GM23338 (cell line): ENCODE measurements around the gene CCDC183. TPM values are rescaled to one million over a fixed set of nuclear protein-coding genes. Genes with fewer than 3 reads are reported as not detected.

Experiments
- ATAC-seq: fragments of 200-7000 bp; cut with Tn5 transposase; 3 replicates; pipeline ENCODE4 v1.9.1; 2020
- DNase-seq: peaks from one replicate; pipeline ENCODE4 v3.0.0-alpha.2; 2015; ENCODE audit warnings: low spot score
- H2AFZ ChIP-seq: fragments of 200-600 bp; sonication (generic); 2 replicates; pipeline ENCODE4 v1.8.0; 2016; ENCODE audit warnings: antibody characterized with exemption, mild to moderate bottlenecking, moderate library complexity
- H3F3A ChIP-seq: fragments of 200-600 bp; sonication (generic); replicated peaks from 2 replicates; pipeline ENCODE4 v1.8.0; 2017; ENCODE audit warnings: antibody characterized with exemption, mixed run types, low read depth
- H3K27ac ChIP-seq: fragments of 200-600 bp; sonication (generic); 2 replicates; pipeline ENCODE4 v1.6.1; 2016; ENCODE audit warnings: low read depth
- H3K27me3 ChIP-seq: fragments of 200-600 bp; sonication (generic); 2 replicates; pipeline ENCODE4 v1.8.0; 2016; ENCODE audit warnings: mild to moderate bottlenecking, mixed run types, moderate library complexity; ENCODE audit not compliant: insufficient read depth
- H3K36me3 ChIP-seq: fragments of 200-600 bp; sonication (generic); 2 replicates; pipeline ENCODE4 v1.8.0; 2016; ENCODE audit warnings: mild to moderate bottlenecking; ENCODE audit not compliant: insufficient read depth
- H3K4me1 ChIP-seq: fragments of 200-600 bp; sonication (generic); 2 replicates; pipeline ENCODE4 v1.8.0; 2016; ENCODE audit warnings: mild to moderate bottlenecking, moderate library complexity; ENCODE audit not compliant: insufficient read depth
- H3K4me2 ChIP-seq: fragments of 200-600 bp; sonication (generic); 2 replicates; pipeline ENCODE4 v1.7.1; 2017; ENCODE audit warnings: mixed run types
- H3K4me3 ChIP-seq: fragments of 200-600 bp; sonication (generic); 2 replicates; pipeline ENCODE4 v1.6.1; 2016; ENCODE audit warnings: mixed run types
- H3K79me2 ChIP-seq: fragments of 200-600 bp; sonication (generic); replicated peaks from 2 replicates; pipeline ENCODE4 v1.8.0; 2017; ENCODE audit warnings: mild to moderate bottlenecking; ENCODE audit not compliant: insufficient read depth
- H3K9me2 ChIP-seq: fragments of 200-600 bp; sonication (generic); 2 replicates; pipeline ENCODE4 v1.8.0; 2017; ENCODE audit not compliant: insufficient read depth
- H4K20me1 ChIP-seq: fragments of 200-600 bp; sonication (generic); replicated peaks from 2 replicates; pipeline ENCODE4 v1.8.0; 2017; ENCODE audit warnings: mild to moderate bottlenecking; ENCODE audit not compliant: insufficient read depth
- H3K27ac Mint-ChIP-seq: 2 replicates; pipeline ENCODE4 v1.8.0; 2020; ENCODE audit warnings: inconsistent platforms, mild to moderate bottlenecking, moderate library complexity, mixed read lengths
- H3K27me3 Mint-ChIP-seq: 3 replicates; pipeline ENCODE4 v1.8.0; 2022; ENCODE audit warnings: low read depth, mild to moderate bottlenecking, moderate library complexity, mixed read lengths, inconsistent platforms; ENCODE audit not compliant: insufficient read depth, poor library complexity
- H3K36me3 Mint-ChIP-seq: 3 replicates; pipeline ENCODE4 v1.8.0; 2021; ENCODE audit warnings: low read depth, mild to moderate bottlenecking, inconsistent platforms, moderate library complexity, mixed read lengths
- H3K4me1 Mint-ChIP-seq: 3 replicates; pipeline ENCODE4 v1.8.0; 2020; ENCODE audit warnings: mild to moderate bottlenecking, inconsistent platforms, mixed read lengths
- H3K4me3 Mint-ChIP-seq: 3 replicates; pipeline ENCODE4 v1.8.0; 2021; ENCODE audit warnings: moderate library complexity, mild to moderate bottlenecking, inconsistent platforms, mixed read lengths
- H3K9me3 Mint-ChIP-seq: 3 replicates; pipeline ENCODE4 v1.8.0; 2020; ENCODE audit warnings: moderate library complexity, mild to moderate bottlenecking, inconsistent platforms, mixed read lengths
- EZH2 ChIP-seq: fragments of 200-600 bp; sonication (generic); IDR thresholded peaks from one replicate; pipeline ENCODE4 v1.8.0; 2017; ENCODE audit warnings: antibody characterized with exemption, mild to moderate bottlenecking, low read depth; ENCODE audit not compliant: unreplicated experiment
- EZH2phosphoT487 ChIP-seq: fragments of 200-600 bp; sonication (generic); IDR thresholded peaks from one replicate; pipeline ENCODE4 v1.8.1; 2018; ENCODE audit warnings: antibody characterized with exemption; ENCODE audit not compliant: unreplicated experiment
- NANOG ChIP-seq: IDR thresholded peaks from 2 replicates; pipeline ENCODE4 v1.6.1; 2016; ENCODE audit warnings: antibody characterized with exemption, borderline replicate concordance
- POLR2AphosphoS5 ChIP-seq: IDR thresholded peaks from 2 replicates; pipeline ENCODE4 v1.6.1; 2016; ENCODE audit warnings: antibody characterized with exemption, low read depth
- STAT1 ChIP-seq: IDR thresholded peaks from one replicate; pipeline ENCODE4 v1.6.1; 2016; ENCODE audit warnings: antibody characterized with exemption; ENCODE audit not compliant: unreplicated experiment
- ZNF114 ChIP-seq: fragments of 250-450 bp; sonication (Bioruptor Pico); IDR thresholded peaks from 2 replicates; pipeline ENCODE4 v1.5.0; 2020; ENCODE audit warnings: mild to moderate bottlenecking, moderate library complexity
- ZNF331 ChIP-seq: fragments of 250-450 bp; sonication (Bioruptor Pico); IDR thresholded peaks from 2 replicates; pipeline ENCODE4 v1.5.0; 2020; ENCODE audit warnings: low read depth, mild to moderate bottlenecking, moderate library complexity
- polyA plus RNA-seq: library from polyadenylated mRNA; unstranded; fragments of >200 nt; fragmentation: Nextera tagmentation; extraction: Ambion mirVana; gene quantifications from 2 replicates; pipeline ENCODE4 v1.2.1, GENCODE V29; 2016
- total RNA-seq: library from RNA; depleted of rRNA; stranded (reverse); fragments of >200 nt; shearing (Covaris generic); gene quantifications from 2 replicates; pipeline ENCODE4 v1.2.3, GENCODE V29; 2014
- TF ChIP-seq, protein P1 (sequence below), 2 experiments: fragments of 200-600 bp in 1 of 2; sonication (generic) in 1 of 2; conservative IDR thresholded peaks; 2 replicates each; pipeline versions ENCODE4 v1.5.1 to v1.6.1; 2016 to 2017; ENCODE audit warnings: antibody characterized with exemption in 2 of 2, low read depth in 2 of 2, mild to moderate bottlenecking in 2 of 2, moderate library complexity in 1 of 2
- TF ChIP-seq, protein P2 (sequence below): fragments of 250-450 bp; sonication (Bioruptor Pico); IDR thresholded peaks from 2 replicates; pipeline ENCODE4 v1.5.0; 2020; ENCODE audit warnings: mild to moderate bottlenecking, moderate library complexity

Gene CCDC183
- total and polyA plus RNA-seq, 2 experiments from 2014 or later: 1.1 to 1.2 TPM

DNA sequence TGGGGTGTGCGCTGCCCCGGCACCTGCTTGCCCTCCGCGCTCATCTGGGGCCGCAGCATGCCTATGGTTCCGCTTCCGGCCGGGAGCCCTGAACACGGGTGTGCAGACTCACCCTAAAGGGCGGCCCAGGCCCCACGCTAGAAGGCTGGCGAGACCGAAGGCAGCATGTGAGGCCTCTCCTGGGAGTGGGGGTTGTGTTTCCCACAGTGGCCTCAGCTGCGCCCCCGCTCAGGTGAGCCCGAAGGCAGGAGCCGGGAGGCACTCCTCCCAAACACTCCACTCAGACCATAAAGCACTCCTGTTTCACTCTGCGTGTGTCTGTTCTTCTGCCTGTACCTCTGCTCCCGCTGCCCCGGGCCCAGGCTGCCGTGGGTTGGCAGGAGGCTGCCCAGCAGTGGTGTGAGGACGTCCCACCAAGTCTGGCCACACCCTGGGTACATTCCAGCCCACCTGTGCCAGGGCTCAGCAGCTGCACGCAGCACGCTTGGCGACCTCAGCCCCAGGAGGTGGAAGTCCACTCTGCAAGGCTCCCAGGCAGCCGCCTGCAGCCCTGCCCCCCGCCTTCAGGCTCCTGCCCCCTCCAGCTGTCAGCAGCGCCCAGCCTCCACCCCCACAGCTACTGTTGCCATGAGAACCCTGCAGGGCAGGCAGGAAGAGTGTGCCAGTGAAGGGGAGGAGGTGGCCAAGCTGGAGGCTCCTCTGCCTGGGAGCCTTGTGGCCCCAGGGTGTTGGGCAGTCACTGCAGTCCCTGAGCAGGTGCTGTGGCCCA lies 44.9 kb downstream of the CCDC183 start:
- no peaks in the 10 kb centered on the region for H3K9me2 ChIP-seq
- peaks cover 15% of the 10 kb centered on the region; the same call in 1 of the 2 replicates for H3K4me1 ChIP-seq
- peaks cover 8% of the 10 kb centered on the region; the same call in 1 of the 2 replicates for H3K27me3 ChIP-seq
- Mint-ChIP-seq H3K36me3 (peaks cover 12% of the 10 kb centered on the region), H3K4me3 (peak overlapping the region; percentile 45; the same call in 2 of the 3 replicates), H3K27ac (peak overlapping the region; percentile 65; the same call in 1 of the 2 replicates), H3K9me3 (no peaks in the 10 kb centered on the region; the same call in 2 of the 3 replicates), H3K4me1 (peaks cover 26% of the 10 kb centered on the region), H3K27me3 (peaks cover 39% of the 10 kb centered on the region)
- H3K4me3 ChIP-seq: no peak overlapping the region
- no peaks in the 10 kb centered on the region for H3K79me2 ChIP-seq
- no peak overlapping the region; the same call in 1 of the 2 replicates for H3K27ac ChIP-seq
- TF ChIP-seq, protein P1, sequence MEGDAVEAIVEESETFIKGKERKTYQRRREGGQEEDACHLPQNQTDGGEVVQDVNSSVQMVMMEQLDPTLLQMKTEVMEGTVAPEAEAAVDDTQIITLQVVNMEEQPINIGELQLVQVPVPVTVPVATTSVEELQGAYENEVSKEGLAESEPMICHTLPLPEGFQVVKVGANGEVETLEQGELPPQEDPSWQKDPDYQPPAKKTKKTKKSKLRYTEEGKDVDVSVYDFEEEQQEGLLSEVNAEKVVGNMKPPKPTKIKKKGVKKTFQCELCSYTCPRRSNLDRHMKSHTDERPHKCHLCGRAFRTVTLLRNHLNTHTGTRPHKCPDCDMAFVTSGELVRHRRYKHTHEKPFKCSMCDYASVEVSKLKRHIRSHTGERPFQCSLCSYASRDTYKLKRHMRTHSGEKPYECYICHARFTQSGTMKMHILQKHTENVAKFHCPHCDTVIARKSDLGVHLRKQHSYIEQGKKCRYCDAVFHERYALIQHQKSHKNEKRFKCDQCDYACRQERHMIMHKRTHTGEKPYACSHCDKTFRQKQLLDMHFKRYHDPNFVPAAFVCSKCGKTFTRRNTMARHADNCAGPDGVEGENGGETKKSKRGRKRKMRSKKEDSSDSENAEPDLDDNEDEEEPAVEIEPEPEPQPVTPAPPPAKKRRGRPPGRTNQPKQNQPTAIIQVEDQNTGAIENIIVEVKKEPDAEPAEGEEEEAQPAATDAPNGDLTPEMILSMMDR (conservative IDR thresholded peaks at IDR 0.05; ENCODE audit: low read depth in 2 of 2): no peak
- TF ChIP-seq NANOG: no peak
- TF ChIP-seq EZH2: no peak
- no peak for TF ChIP-seq ZNF331 (CRISPR knock-in tag)
- TF ChIP-seq ZNF114 (CRISPR knock-in tag): no peak
- no peak for TF ChIP-seq STAT1
- TF ChIP-seq, protein P2, sequence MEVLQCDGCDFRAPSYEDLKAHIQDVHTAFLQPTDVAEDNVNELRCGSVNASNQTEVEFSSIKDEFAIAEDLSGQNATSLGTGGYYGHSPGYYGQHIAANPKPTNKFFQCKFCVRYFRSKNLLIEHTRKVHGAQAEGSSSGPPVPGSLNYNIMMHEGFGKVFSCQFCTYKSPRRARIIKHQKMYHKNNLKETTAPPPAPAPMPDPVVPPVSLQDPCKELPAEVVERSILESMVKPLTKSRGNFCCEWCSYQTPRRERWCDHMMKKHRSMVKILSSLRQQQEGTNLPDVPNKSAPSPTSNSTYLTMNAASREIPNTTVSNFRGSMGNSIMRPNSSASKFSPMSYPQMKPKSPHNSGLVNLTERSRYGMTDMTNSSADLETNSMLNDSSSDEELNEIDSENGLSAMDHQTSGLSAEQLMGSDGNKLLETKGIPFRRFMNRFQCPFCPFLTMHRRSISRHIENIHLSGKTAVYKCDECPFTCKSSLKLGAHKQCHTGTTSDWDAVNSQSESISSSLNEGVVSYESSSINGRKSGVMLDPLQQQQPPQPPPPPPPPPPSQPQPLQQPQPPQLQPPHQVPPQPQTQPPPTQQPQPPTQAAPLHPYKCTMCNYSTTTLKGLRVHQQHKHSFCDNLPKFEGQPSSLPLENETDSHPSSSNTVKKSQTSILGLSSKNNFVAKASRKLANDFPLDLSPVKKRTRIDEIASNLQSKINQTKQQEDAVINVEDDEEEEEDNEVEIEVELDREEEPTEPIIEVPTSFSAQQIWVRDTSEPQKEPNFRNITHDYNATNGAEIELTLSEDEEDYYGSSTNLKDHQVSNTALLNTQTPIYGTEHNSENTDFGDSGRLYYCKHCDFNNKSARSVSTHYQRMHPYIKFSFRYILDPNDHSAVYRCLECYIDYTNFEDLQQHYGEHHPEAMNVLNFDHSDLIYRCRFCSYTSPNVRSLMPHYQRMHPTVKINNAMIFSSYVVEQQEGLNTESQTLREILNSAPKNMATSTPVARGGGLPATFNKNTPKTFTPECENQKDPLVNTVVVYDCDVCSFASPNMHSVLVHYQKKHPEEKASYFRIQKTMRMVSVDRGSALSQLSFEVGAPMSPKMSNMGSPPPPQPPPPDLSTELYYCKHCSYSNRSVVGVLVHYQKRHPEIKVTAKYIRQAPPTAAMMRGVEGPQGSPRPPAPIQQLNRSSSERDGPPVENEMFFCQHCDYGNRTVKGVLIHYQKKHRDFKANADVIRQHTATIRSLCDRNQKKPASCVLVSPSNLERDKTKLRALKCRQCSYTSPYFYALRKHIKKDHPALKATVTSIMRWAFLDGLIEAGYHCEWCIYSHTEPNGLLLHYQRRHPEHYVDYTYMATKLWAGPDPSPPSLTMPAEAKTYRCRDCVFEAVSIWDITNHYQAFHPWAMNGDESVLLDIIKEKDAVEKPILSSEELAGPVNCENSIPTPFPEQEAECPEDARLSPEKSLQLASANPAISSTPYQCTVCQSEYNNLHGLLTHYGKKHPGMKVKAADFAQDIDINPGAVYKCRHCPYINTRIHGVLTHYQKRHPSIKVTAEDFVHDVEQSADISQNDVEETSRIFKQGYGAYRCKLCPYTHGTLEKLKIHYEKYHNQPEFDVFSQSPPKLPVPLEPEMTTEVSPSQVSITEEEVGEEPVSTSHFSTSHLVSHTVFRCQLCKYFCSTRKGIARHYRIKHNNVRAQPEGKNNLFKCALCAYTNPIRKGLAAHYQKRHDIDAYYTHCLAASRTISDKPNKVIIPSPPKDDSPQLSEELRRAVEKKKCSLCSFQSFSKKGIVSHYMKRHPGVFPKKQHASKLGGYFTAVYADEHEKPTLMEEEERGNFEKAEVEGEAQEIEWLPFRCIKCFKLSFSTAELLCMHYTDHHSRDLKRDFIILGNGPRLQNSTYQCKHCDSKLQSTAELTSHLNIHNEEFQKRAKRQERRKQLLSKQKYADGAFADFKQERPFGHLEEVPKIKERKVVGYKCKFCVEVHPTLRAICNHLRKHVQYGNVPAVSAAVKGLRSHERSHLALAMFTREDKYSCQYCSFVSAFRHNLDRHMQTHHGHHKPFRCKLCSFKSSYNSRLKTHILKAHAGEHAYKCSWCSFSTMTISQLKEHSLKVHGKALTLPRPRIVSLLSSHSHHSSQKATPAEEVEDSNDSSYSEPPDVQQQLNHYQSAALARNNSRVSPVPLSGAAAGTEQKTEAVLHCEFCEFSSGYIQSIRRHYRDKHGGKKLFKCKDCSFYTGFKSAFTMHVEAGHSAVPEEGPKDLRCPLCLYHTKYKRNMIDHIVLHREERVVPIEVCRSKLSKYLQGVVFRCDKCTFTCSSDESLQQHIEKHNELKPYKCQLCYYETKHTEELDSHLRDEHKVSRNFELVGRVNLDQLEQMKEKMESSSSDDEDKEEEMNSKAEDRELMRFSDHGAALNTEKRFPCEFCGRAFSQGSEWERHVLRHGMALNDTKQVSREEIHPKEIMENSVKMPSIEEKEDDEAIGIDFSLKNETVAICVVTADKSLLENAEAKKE: no peak
- no peak for TF ChIP-seq EZH2phosphoT487
- no peak; the same call in 1 of the 2 replicates for TF ChIP-seq POLR2AphosphoS5
- DNase-seq (peak; percentile 55), ATAC-seq (peak; percentile 9)
- H2AFZ ChIP-seq: no peak overlapping the region
- H3K4me2 ChIP-seq: no peak overlapping the region; the same call in 1 of the 2 replicates
- H3K36me3 ChIP-seq: no peaks in the 10 kb centered on the region
- no peaks in the 10 kb centered on the region for H4K20me1 ChIP-seq
- H3F3A ChIP-seq: no peaks in the 10 kb centered on the region
